ENCODE data around the gene ADAMTS18.

GRCh38 chr16:77437859-77438258 is 3.0 kb upstream of the ADAMTS18 start:
- TF ChIP-seq CTCF (conservative IDR thresholded peaks at IDR 0.05; ENCODE audit: low read depth, low read length), result peak; percentile 31; the same call in 1 of the 2 replicates
- no peak for TF ChIP-seq EZH2 (IDR thresholded peaks at IDR 0.05; ENCODE audit: borderline replicate concordance, low read depth, low read length, poor library complexity, severe bottlenecking)

Data from A673 (cell line).